GM15510 (cell line): ENCODE measurements around the gene MISFA.

Experiments used
- POLR2A ChIP-seq: IDR thresholded peaks from 3 replicates; pipeline ENCODE4 v1.6.1; 2011; ENCODE audit warnings: borderline replicate concordance; ENCODE audit not compliant: insufficient read length; ENCODE audit errors: extremely low read depth

The MISFA gene

GRCh38 chr11:18599739-18600230 lies at the start of gene MISFA:
TSS of gene MISFA (plus strand) at chr11:18599789. CDS start at chr11:18599929, 140 bp downstream.
- no peak for TF ChIP-seq POLR2A

GRCh38 chr11:18563090-18563730 lies 36.4 kb upstream of the MISFA start:
- TF ChIP-seq POLR2A: no peak

GRCh38 chr11:18564149-18564548 lies 35.4 kb upstream of the MISFA start:
- no peak for TF ChIP-seq POLR2A

- TF ChIP-seq POLR2A: no peak
Observed at GRCh38 chr11:18566406-18566805, 33.2 kb upstream of the MISFA start.

- no peak for TF ChIP-seq POLR2A
Observed at GRCh38 chr11:18567081-18567480, 32.5 kb upstream of the MISFA start.

GRCh38 chr11:18575361-18575760 lies 24.2 kb upstream of the MISFA start:
- no peak for TF ChIP-seq POLR2A

- TF ChIP-seq POLR2A: no peak
Observed at GRCh38 chr11:18578975-18579598, 20.5 kb upstream of the MISFA start.

- TF ChIP-seq POLR2A: no peak
Observed at GRCh38 chr11:18580113-18580766, 19.3 kb upstream of the MISFA start.

- TF ChIP-seq POLR2A: no peak
Observed at GRCh38 chr11:18581825-18582224, 17.8 kb upstream of the MISFA start.

- peak; percentile 69 for TF ChIP-seq POLR2A
Observed at GRCh38 chr11:18588297-18589252, 11.0 kb upstream of the MISFA start, which contains the start of gene UEVLD. TSS of gene UEVLD (minus strand) at chr11:18588734. CDS start at chr11:18588654, 80 bp downstream.

- TF ChIP-seq POLR2A: no peak
Observed at GRCh38 chr11:18590571-18590970, 9.0 kb upstream of the MISFA start.

GRCh38 chr11:18594999-18595749 lies 4.4 kb upstream of the MISFA start:
- no peak for TF ChIP-seq POLR2A

GRCh38 chr11:18600915-18601569 lies 1.5 kb downstream of the MISFA start:
- no peak for TF ChIP-seq POLR2A
